Natural killer cell (primary cell): ENCODE results near the gene FBXO9. TPM values are rescaled to one million over a fixed set of nuclear protein-coding genes. Genes with fewer than 3 reads are reported as not detected.

Experiments
- ATAC-seq, 3 donors: fragments of 150-1000 bp in 2 of 3; fragments of 200-7000 bp in 1 of 3; cut with Tn5 transposase; 1 replicate in 1 of 3; 2 replicates in 2 of 3; pipeline ENCODE4 v1.10.0; 2021; ENCODE audit warnings: mild to moderate bottlenecking in 2 of 3, moderate library complexity in 2 of 3
- DNase-seq, 2 donors: peaks; one replicate each; pipeline versions ENCODE4 v3.0.0 to v3.0.0-alpha.2; 2013 to 2021; ENCODE audit warnings: mixed read lengths in 1 of 2
- H3K27ac ChIP-seq: one replicate; pipeline ENCODE4 v1.5.1; 2013; ENCODE audit warnings: mild to moderate bottlenecking, low read length
- H3K27me3 ChIP-seq: one replicate; pipeline ENCODE4 v1.6.1; 2013; ENCODE audit warnings: low read length; ENCODE audit not compliant: control insufficient read depth, insufficient read depth
- H3K36me3 ChIP-seq: one replicate; pipeline ENCODE4 v1.6.1; 2013; ENCODE audit warnings: low read length; ENCODE audit not compliant: control insufficient read depth, insufficient read depth
- H3K4me1 ChIP-seq: one replicate; pipeline ENCODE4 v1.6.1; 2013; ENCODE audit warnings: low read length; ENCODE audit not compliant: control insufficient read depth, insufficient read depth
- H3K4me3 ChIP-seq: one replicate; pipeline ENCODE4 v1.5.1; 2013; ENCODE audit warnings: low read length
- H3K9me3 ChIP-seq: one replicate; pipeline ENCODE4 v1.6.1; 2013; ENCODE audit warnings: low read length; ENCODE audit not compliant: control insufficient read depth, insufficient read depth
- H3K27ac Mint-ChIP-seq, 2 donors: one replicate each; pipeline ENCODE4 v1.8.0; 2022; ENCODE audit warnings: mild to moderate bottlenecking in 2 of 2, mixed read lengths in 2 of 2, moderate library complexity in 1 of 2
- H3K27me3 Mint-ChIP-seq, 2 donors: one replicate each; pipeline ENCODE4 v1.8.0; 2022; ENCODE audit warnings: low read depth in 2 of 2, mixed read lengths in 2 of 2
- H3K36me3 Mint-ChIP-seq: one replicate; pipeline ENCODE4 v1.8.0; 2022; ENCODE audit warnings: mixed read lengths
- H3K4me1 Mint-ChIP-seq, 2 donors: one replicate each; pipeline ENCODE4 v1.8.0; 2022; ENCODE audit warnings: mixed read lengths in 2 of 2
- H3K4me3 Mint-ChIP-seq: one replicate; pipeline ENCODE4 v1.8.0; 2022; ENCODE audit warnings: mild to moderate bottlenecking, moderate library complexity, mixed read lengths
- H3K9me3 Mint-ChIP-seq, 2 donors: one replicate each; pipeline ENCODE4 v1.8.0; 2022; ENCODE audit warnings: mixed read lengths in 2 of 2
- WGBS: methylation state at CpG from one replicate; pipeline ENCODE4 v1.1.7; 2013; ENCODE audit warnings: missing lambda C conversion rate; ENCODE audit not compliant: insufficient coverage; 5-methylcytosine and 5-hydroxymethylcytosine counted together
- intact Hi-C: fragments of 100-400 bp; cut with micrococcal nuclease; formaldehyde crosslinking; loops from one replicate; pipeline ENCODE4 v1.14.2; 2022
- total RNA-seq, 4 donors: library from RNA; stranded (reverse); fragments of 120-200 nt in 1 of 4; gene quantifications; one replicate each; pipeline versions ENCODE4 v1.2.3 to v1.2.4, GENCODE V29; 2013 to 2022
- TF ChIP-seq, protein P1 (sequence below): fragments of 200-600 bp; IDR thresholded peaks from one replicate; pipeline ENCODE4 v1.8.0; 2022; ENCODE audit warnings: antibody characterized with exemption

The FBXO9 gene
- 10 to 100 TPM; 82.4 to 96.6 (median 88.9) TPM for total RNA-seq
- 88.5 TPM for total RNA-seq (2013)

DNA sequence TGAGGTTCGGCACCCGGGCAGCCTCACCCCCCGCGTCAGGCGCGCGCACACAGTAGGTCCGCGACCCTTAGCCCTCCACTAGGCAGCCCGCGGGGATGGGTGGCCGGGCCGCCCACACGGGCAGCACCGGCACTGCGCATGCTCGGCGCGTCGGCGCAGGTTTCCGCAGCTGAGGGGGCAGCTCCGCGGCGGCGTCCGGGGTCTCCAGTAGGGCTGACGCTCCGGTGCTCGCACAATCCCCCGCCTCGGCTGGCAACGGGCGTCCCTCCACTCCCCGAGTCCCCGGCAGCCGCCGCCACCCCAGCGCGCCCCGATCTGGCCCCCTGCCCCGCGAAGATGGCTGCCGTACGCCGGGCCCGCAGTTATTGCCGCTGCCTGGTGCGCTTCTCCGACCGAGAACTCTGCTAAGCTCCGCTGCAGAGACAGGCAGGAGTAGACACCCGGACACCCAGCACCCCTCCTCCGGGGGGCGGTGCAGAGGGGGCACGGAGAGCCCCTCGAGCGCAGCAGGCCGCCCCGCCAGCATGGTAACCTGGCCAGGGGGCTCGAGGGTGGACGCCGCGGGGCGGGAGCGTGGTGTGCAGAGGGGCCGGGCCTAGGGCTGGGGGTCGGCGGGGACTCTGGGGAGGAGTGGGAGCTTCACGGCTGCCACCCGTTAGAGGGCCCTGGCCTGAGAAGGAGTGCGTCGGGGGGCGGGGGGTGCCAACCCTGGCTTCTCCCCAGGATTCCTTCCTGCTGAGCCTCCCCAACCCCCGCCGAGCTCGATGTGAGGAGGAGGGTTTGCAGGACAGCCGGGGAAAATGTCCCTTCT, at the start of gene FBXO9:
TSS of gene FBXO9 (plus strand) at position 139 of the 811 bp plus-strand sequence. CDS start at position 525, 386 bp downstream.
- Mint-ChIP-seq H3K4me1 (peaks cover 38 to 49% of the 10 kb centered on the region in 2 donors), H3K27ac (peak within 1 kb of the TSS; percentile 93 to 94), H3K36me3 (no peaks in the 10 kb centered on the region), H3K27me3 (no peaks in the 10 kb centered on the region), H3K4me3 (peak within 1 kb of the TSS; percentile 98), H3K9me3 (no peaks in the 10 kb centered on the region)
- peaks cover 19% of the 10 kb centered on the region for H3K4me1 ChIP-seq
- peak within 1 kb of the TSS; percentile 73 for H3K27ac ChIP-seq
- H3K9me3 ChIP-seq, result no peaks in the 10 kb centered on the region
- peak within 1 kb of the TSS; percentile 72 for H3K4me3 ChIP-seq
- TF ChIP-seq, protein P1, sequence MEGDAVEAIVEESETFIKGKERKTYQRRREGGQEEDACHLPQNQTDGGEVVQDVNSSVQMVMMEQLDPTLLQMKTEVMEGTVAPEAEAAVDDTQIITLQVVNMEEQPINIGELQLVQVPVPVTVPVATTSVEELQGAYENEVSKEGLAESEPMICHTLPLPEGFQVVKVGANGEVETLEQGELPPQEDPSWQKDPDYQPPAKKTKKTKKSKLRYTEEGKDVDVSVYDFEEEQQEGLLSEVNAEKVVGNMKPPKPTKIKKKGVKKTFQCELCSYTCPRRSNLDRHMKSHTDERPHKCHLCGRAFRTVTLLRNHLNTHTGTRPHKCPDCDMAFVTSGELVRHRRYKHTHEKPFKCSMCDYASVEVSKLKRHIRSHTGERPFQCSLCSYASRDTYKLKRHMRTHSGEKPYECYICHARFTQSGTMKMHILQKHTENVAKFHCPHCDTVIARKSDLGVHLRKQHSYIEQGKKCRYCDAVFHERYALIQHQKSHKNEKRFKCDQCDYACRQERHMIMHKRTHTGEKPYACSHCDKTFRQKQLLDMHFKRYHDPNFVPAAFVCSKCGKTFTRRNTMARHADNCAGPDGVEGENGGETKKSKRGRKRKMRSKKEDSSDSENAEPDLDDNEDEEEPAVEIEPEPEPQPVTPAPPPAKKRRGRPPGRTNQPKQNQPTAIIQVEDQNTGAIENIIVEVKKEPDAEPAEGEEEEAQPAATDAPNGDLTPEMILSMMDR, result no peak
- WGBS, result under 1% methylated on average over 78 of the region's 78 CpGs
- no peaks in the 10 kb centered on the region for H3K36me3 ChIP-seq
- ATAC-seq (peak; percentile 60 to 75 (median 69)), DNase-seq (peak; percentile 81 to 88)
- intact Hi-C loops, result loop anchor here (2.0 kb wide), 1 partner anchor 479 kb away; the partner anchor contains the start of gene GCLC
- H3K27me3 ChIP-seq, result no peaks in the 10 kb centered on the region

DNA sequence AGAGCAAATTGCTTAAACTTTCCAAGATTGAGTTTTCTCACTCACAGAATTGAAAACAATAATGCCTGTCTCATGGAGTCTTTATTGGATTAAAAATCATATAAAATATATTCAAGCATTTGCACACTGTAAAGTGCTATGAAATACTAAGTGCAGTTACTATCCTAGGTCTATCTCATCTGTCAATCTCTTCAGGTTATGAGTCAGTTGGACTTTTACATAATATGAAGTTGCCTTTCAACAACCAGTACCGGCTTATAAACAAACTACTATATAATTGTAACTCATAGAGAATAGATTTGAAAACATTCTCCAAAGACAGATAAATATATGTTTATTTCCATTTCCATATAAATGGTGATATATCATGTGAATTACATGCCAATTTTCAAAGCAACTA, 49.7 kb upstream of the FBXO9 start:
- ATAC-seq, result no peak
- WGBS, result no CpG with 5 or more reads among the region's 1 CpG
- Histone ChIP-seq H3K4me1 (no peaks in the 10 kb centered on the region), H3K4me3 (no peak overlapping the region), H3K36me3 (peaks cover 75% of the 10 kb centered on the region), H3K9me3 (no peaks in the 10 kb centered on the region), H3K27me3 (no peaks in the 10 kb centered on the region), H3K27ac (no peak overlapping the region)
- H3K4me1 Mint-ChIP-seq, result no peaks in the 10 kb centered on the region
- no peaks in the 10 kb centered on the region for H3K27me3 Mint-ChIP-seq
- peaks cover 19% of the 10 kb centered on the region for H3K36me3 Mint-ChIP-seq
- H3K9me3 Mint-ChIP-seq, result no peaks in the 10 kb centered on the region
- DNase-seq, result no peak
- H3K27ac Mint-ChIP-seq, result no peak overlapping the region
- TF ChIP-seq, protein P1, result no peak
- no peak overlapping the region for H3K4me3 Mint-ChIP-seq
- intact Hi-C loops, result no loop called here

DNA sequence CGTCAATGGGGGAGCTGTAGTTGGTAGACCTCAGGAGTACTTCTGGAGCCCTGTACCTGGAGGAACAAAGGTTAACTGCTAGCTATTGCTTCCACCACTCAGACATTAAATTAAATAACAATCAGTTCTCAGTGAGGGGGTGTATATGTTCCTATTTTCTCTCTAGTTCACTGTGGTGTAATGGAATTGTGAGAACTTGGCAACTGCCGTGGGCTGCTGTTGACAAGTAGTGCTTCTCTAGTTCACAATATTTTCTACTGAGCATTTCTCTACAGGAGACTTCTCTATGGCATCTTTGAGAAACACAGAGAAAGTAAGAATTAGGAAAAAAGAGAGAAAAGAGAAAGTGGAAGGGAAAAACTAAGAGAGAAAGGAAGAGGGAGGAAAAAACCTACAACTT, 46.8 kb upstream of the FBXO9 start:
- Mint-ChIP-seq H3K36me3 (peaks cover 15% of the 10 kb centered on the region), H3K4me3 (no peak overlapping the region), H3K27ac (no peak overlapping the region), H3K9me3 (no peaks in the 10 kb centered on the region), H3K27me3 (no peaks in the 10 kb centered on the region), H3K4me1 (peaks cover 0 to 5% of the 10 kb centered on the region in 2 donors)
- no peaks in the 10 kb centered on the region for H3K9me3 ChIP-seq
- no peak for ATAC-seq
- no peak overlapping the region for H3K4me3 ChIP-seq
- whole genome bisulfite sequencing, result 100% methylated on average over 1 of the region's 2 CpGs
- no peak overlapping the region for H3K27ac ChIP-seq
- no peaks in the 10 kb centered on the region for H3K4me1 ChIP-seq
- TF ChIP-seq, protein P1, result no peak
- H3K36me3 ChIP-seq, result peaks cover 48% of the 10 kb centered on the region
- intact Hi-C loops, result no loop called here
- no peaks in the 10 kb centered on the region for H3K27me3 ChIP-seq
- no peak for DNase-seq
